Measurements from ENCODE around the gene ANKRD11.
A peak's percentile ranks its signal among the peaks of the same experiment; 100 is the strongest.
"Not testable (repeated sequence)": the region's sequence is repeated elsewhere in the genome, so short reads cannot be mapped to it uniquely, and the experiment has no call there.

Gene ANKRD11

GRCh38 chr16:89409161-89409711 is 81.1 kb downstream of the ANKRD11 start:
- peak in 1 of 4 experiments; percentile 18 for DNase-seq (ENCODE audit: low read depth in 4 of 4, low spot score in 1 of 4)

- no peak for DNase-seq (ENCODE audit: low read depth in 4 of 4, low spot score in 1 of 4)
Observed at GRCh38 chr16:89408315-89408714, 82.0 kb downstream of the ANKRD11 start.

GRCh38 chr16:89407925-89408300 is 82.4 kb downstream of the ANKRD11 start:
- no peak for DNase-seq (ENCODE audit: low read depth in 4 of 4, low spot score in 1 of 4)

GRCh38 chr16:89407282-89407924 is 83.0 kb downstream of the ANKRD11 start:
- DNase-seq (ENCODE audit: low read depth in 4 of 4, low spot score in 1 of 4) = no peak

- DNase-seq (ENCODE audit: low read depth in 4 of 4, low spot score in 1 of 4) = no peak
Observed at GRCh38 chr16:89406277-89406888, 84.0 kb downstream of the ANKRD11 start.

- DNase-seq (ENCODE audit: low read depth in 4 of 4, low spot score in 1 of 4) = no peak
Observed at GRCh38 chr16:89404561-89404960, 85.8 kb downstream of the ANKRD11 start.

GRCh38 chr16:89402962-89403361 is 87.4 kb downstream of the ANKRD11 start:
- no peak for DNase-seq (ENCODE audit: low read depth in 4 of 4, low spot score in 1 of 4)

GRCh38 chr16:89401641-89402445 is 88.5 kb downstream of the ANKRD11 start:
- DNase-seq (ENCODE audit: low read depth in 4 of 4, low spot score in 1 of 4) = no peak

GRCh38 chr16:89401205-89401604 is 89.2 kb downstream of the ANKRD11 start:
- no peak for DNase-seq (ENCODE audit: low read depth in 4 of 4, low spot score in 1 of 4)

GRCh38 chr16:89400740-89401139 is 89.6 kb downstream of the ANKRD11 start:
- no peak for DNase-seq (ENCODE audit: low read depth in 4 of 4, low spot score in 1 of 4)

GRCh38 chr16:89398924-89399323 is 91.4 kb downstream of the ANKRD11 start:
- no peak for DNase-seq (ENCODE audit: low read depth in 4 of 4, low spot score in 1 of 4)

GRCh38 chr16:89397331-89397861 is 93.0 kb downstream of the ANKRD11 start:
- DNase-seq (ENCODE audit: low read depth in 4 of 4, low spot score in 1 of 4) = no peak

GRCh38 chr16:89396156-89396555 is 94.2 kb downstream of the ANKRD11 start:
- no peak for DNase-seq (ENCODE audit: low read depth in 4 of 4, low spot score in 1 of 4)

- DNase-seq (ENCODE audit: low read depth in 4 of 4, low spot score in 1 of 4) = no peak
Observed at GRCh38 chr16:89395150-89396142, 94.9 kb downstream of the ANKRD11 start.

- no peak for DNase-seq (ENCODE audit: low read depth in 4 of 4, low spot score in 1 of 4)
Observed at GRCh38 chr16:89393738-89394406, 96.5 kb downstream of the ANKRD11 start.

- no peak for DNase-seq (ENCODE audit: low read depth in 4 of 4, low spot score in 1 of 4)
Observed at GRCh38 chr16:89392881-89393737, 97.3 kb downstream of the ANKRD11 start.

GRCh38 chr16:89390224-89390583 is 100.2 kb downstream of the ANKRD11 start:
- not testable (repeated sequence) for DNase-seq (ENCODE audit: low read depth in 4 of 4, low spot score in 1 of 4)

GRCh38 chr16:89389504-89390223 is 100.7 kb downstream of the ANKRD11 start:
- DNase-seq (ENCODE audit: low read depth in 4 of 4, low spot score in 1 of 4) = not testable (repeated sequence)

Measured in stimulated activated CD4-positive, alpha-beta T cell treated with anti-CD3 and anti-CD28 coated beads, Interleukin-1b, Interleukin-23, amount 100 ng/mL, for 24 hours (primary cell).